GM21825 (cell line): Measurements from ENCODE around the gene B4GAT1.
"Not testable (repeated sequence)": the region's sequence is repeated elsewhere in the genome, so short reads cannot be mapped to it uniquely, and the experiment has no call there.

Experiments
- ATAC-seq: cut with Tn5 transposase; IDR thresholded peaks from one replicate; pipeline ENCODE4 v1.9.1; 2021; ENCODE audit warnings: mild to moderate bottlenecking, moderate library complexity; ENCODE audit not compliant: unreplicated experiment

Gene B4GAT1

GRCh38 chr11:66311965-66312548, 35.4 kb downstream of the B4GAT1 start:
- ATAC-seq = peak; percentile 61

- no peak for ATAC-seq
Measured at GRCh38 chr11:66311470-66311964, 35.9 kb downstream of the B4GAT1 start.

DNA sequence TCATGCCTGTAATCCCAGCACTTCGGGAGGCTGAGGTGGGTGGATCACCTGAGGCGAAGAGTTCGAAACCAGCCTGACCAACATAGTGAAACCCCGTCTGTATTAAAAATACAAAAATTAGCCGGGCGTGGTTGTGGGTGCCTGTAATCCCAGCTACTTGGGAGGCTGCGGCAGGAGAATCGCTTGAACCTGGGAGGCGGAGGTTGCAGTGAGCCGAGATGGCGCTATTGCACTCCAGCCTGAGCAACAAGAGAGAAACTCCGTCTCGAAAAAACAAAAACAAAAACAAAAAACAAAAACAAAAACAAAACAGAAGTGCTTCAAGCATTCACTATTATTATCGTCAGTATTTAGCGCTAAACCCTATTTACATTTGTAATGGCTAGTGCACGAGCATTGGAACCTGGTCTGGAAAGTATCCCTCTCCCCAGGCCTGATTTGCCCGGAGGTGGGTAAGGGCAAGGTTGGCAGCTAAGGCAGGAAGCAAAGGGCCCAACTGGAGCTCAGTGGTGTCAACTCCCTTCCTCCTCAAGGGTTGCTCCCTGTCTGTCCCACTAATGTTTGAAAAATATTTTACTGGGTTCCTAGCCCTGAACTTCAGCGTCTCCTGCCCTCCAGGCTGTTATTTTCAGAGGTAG, 36.5 kb downstream of the B4GAT1 start:
- not testable (repeated sequence) for ATAC-seq

- ATAC-seq = no peak
Measured at GRCh38 chr11:66310324-66310723, 37.1 kb downstream of the B4GAT1 start.

GRCh38 chr11:66309475-66309874, 38.0 kb downstream of the B4GAT1 start:
- ATAC-seq = no peak

GRCh38 chr11:66302656-66303055, 44.8 kb downstream of the B4GAT1 start:
- ATAC-seq = no peak

DNA sequence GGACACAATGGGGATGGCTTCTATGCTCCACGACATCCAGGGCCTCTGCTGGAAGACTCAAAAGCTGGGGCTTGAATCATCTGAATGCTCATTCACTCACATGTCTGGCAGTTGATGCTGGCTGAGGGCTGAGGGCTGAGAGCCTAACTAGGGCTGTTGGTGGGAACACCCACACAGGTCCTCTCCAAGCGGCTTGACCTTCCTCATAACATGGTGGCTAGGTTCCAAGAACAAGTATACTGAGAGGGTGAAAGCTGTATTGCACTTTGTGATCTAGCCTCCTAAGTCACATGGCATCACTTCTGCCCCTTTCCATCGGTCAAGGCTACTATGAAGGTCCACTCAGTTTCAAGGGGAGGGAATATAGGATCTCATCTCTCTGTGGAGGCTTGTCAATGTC, 48.2 kb downstream of the B4GAT1 start:
- no peak for ATAC-seq

DNA sequence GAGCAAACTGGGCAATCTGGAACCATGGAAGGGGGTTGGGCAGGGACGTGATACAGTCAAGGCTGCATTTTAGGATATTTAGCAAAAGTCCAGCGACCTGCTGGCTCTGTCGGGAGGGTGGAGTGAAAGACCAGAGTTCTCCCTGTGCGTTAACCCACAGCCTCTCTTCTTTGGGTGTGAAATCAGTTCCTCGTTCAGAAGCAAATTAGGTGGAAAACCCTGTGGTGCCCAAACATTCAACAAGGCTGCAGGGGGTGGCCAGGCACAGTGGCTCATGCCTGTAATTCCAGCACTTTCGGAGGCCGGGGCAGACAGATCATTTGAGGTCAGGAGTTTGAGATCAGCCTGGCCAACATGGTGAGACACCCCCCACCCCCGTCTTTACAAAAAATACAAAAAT, 49.8 kb downstream of the B4GAT1 start:
- ATAC-seq = no peak
